ENCODE results near the gene DUSP14. TPM values are rescaled to one million over a fixed set of nuclear protein-coding genes. Genes with fewer than 3 reads are reported as not detected.

DUSP14 gene
- total RNA-seq, 1 donor from 2014 or later, result 18.8 TPM

- DNase-seq (ENCODE audit: low read depth in 2 of 2), result no peak
These were observed 24.0 kb downstream of the DUSP14 start for GRCh38 chr17:37513711-37514110.

- DNase-seq (ENCODE audit: low read depth in 2 of 2), result no peak
These were observed 26.5 kb downstream of the DUSP14 start for GRCh38 chr17:37516127-37516571.

- no peak for DNase-seq (ENCODE audit: low read depth in 2 of 2)
These were observed 28.2 kb downstream of the DUSP14 start for GRCh38 chr17:37517881-37518280.

GRCh38 chr17:37518826-37519225 is 29.1 kb downstream of the DUSP14 start:
- DNase-seq (ENCODE audit: low read depth in 2 of 2), result peak in 1 of 2 donors; percentile 13

GRCh38 chr17:37519251-37519985 is 29.7 kb downstream of the DUSP14 start:
- no peak for DNase-seq (ENCODE audit: low read depth in 2 of 2)

- DNase-seq (ENCODE audit: low read depth in 2 of 2), result no peak
These were observed 30.5 kb downstream of the DUSP14 start for GRCh38 chr17:37520174-37520573.

- no peak for DNase-seq (ENCODE audit: low read depth in 2 of 2)
These were observed 32.1 kb downstream of the DUSP14 start for GRCh38 chr17:37521821-37522220.

- no peak for DNase-seq (ENCODE audit: low read depth in 2 of 2)
These were observed 34.1 kb downstream of the DUSP14 start for GRCh38 chr17:37523715-37524219.

- peak; percentile 61 to 66 for DNase-seq (ENCODE audit: low read depth in 2 of 2)
These were observed 37.7 kb downstream of the DUSP14 start for GRCh38 chr17:37527249-37527851.

GRCh38 chr17:37530420-37530819 is 40.7 kb downstream of the DUSP14 start:
- no peak for DNase-seq (ENCODE audit: low read depth in 2 of 2)

- DNase-seq (ENCODE audit: low read depth in 2 of 2), result no peak
These were observed 43.1 kb downstream of the DUSP14 start for GRCh38 chr17:37532756-37533155.

- DNase-seq (ENCODE audit: low read depth in 2 of 2), result no peak
These were observed 46.2 kb downstream of the DUSP14 start for GRCh38 chr17:37535906-37536305.

- DNase-seq (ENCODE audit: low read depth in 2 of 2), result no peak
These were observed 49.4 kb downstream of the DUSP14 start for GRCh38 chr17:37538981-37539659.

- DNase-seq (ENCODE audit: low read depth in 2 of 2), result no peak
These were observed 52.4 kb downstream of the DUSP14 start for GRCh38 chr17:37541880-37542660.

- no peak for DNase-seq (ENCODE audit: low read depth in 2 of 2)
These were observed 54.0 kb downstream of the DUSP14 start for GRCh38 chr17:37543637-37544052.

- DNase-seq (ENCODE audit: low read depth in 2 of 2), result no peak
These were observed 55.8 kb downstream of the DUSP14 start for GRCh38 chr17:37545486-37545885.

- no peak for DNase-seq (ENCODE audit: low read depth in 2 of 2)
These were observed 56.6 kb downstream of the DUSP14 start for GRCh38 chr17:37546302-37546701.

GRCh38 chr17:37547986-37548385 is 58.3 kb downstream of the DUSP14 start:
- DNase-seq (ENCODE audit: low read depth in 2 of 2), result no peak

- DNase-seq (ENCODE audit: low read depth in 2 of 2), result no peak
These were observed 62.1 kb downstream of the DUSP14 start for GRCh38 chr17:37551788-37552187.

GRCh38 chr17:37553401-37553966 is 63.8 kb downstream of the DUSP14 start:
- DNase-seq (ENCODE audit: low read depth in 2 of 2), result no peak

- DNase-seq (ENCODE audit: low read depth in 2 of 2), result no peak
These were observed 65.7 kb downstream of the DUSP14 start for GRCh38 chr17:37555386-37555785.

Data from lung microvascular endothelial cell (primary cell).